ENCODE measurements around the gene WASL.

- TF ChIP-seq EZH2 (IDR thresholded peaks at IDR 0.05; ENCODE audit: low read length) (no peak), CTCF (optimal IDR thresholded peaks at IDR 0.05 in 1 of 3, IDR thresholded peaks at IDR 0.05 in 1 of 3, conservative IDR thresholded peaks at IDR 0.05 in 1 of 3; ENCODE audit: extremely low read depth in 1 of 3, insufficient read depth in 2 of 3, low read length in 3 of 3) (no peak)
Measured at GRCh38 chr7:123674399-123675180, 74.2 kb downstream of the WASL start.
